ENCODE results near the gene GRAMD1B. TPM values are rescaled to one million over a fixed set of nuclear protein-coding genes. Genes with fewer than 3 reads are reported as not detected.

The GRAMD1B gene
- total RNA-seq, 1 experiment from 2014 or later, result 12.7 TPM

- Histone ChIP-seq H4K20me1 (ENCODE audit: insufficient read depth) (no peaks in the 10 kb centered on the region), H3K36me3 (ENCODE audit: control insufficient read depth in 1 of 2, insufficient read depth in 2 of 2, low read length in 2 of 2) (no peaks in the 10 kb centered on the region), H3K79me2 (ENCODE audit: insufficient read depth, low read length) (no peaks in the 10 kb centered on the region), H3K4me2 (ENCODE audit: low read length) (no peak overlapping the region), H3K4me1 (ENCODE audit: control insufficient read depth in 1 of 2, insufficient read depth in 2 of 2, low read length in 2 of 2) (no peaks in the 10 kb centered on the region), H3K27me3 (ENCODE audit: insufficient read depth, low read length) (0 out of 2 replicates have a peak, but pooled peaks cover 4% of the 10 kb centered on the region), H3K9me3 (ENCODE audit: control insufficient read depth in 1 of 2, insufficient read depth in 1 of 2, low read depth in 1 of 2, low read length in 2 of 2) (no peaks in the 10 kb centered on the region), H3K27ac (ENCODE audit: low read depth, low read length) (no peak overlapping the region), H2AFZ (ENCODE audit: low read depth, low read length, poor library complexity, severe bottlenecking) (no peak overlapping the region), H3K4me3 (replicated peaks in 1 of 2; ENCODE audit: low read depth in 1 of 2, low read length in 2 of 2) (no peak overlapping the region), H3K9me2 (ENCODE audit: insufficient read depth) (no peaks in the 10 kb centered on the region), H3K9ac (ENCODE audit: low read length) (no peak overlapping the region)
- ChIA-PET POLR2A (no interaction called here), CTCF (no interaction called here), RAD21 (ENCODE audit: low non-redundant PET in 1 of 2, low total read pairs in 2 of 2, uncharacterized antibody in 2 of 2, unreplicated experiment in 2 of 2) (no interaction called here)
- BruUV-seq (replicated peaks), result no TSS peak
- DNase-seq (ENCODE audit: low read depth, low spot score), result no peak
- no peak for ATAC-seq
- TF ChIP-seq FOSL1 (IDR thresholded peaks at IDR 0.05; ENCODE audit: low read depth), result no peak
- TF ChIP-seq ELF1 (IDR thresholded peaks at IDR 0.05; ENCODE audit: borderline replicate concordance, low read depth), result no peak
- no peak for TF ChIP-seq ZBTB33 (IDR thresholded peaks at IDR 0.05; ENCODE audit: extremely low read depth, insufficient replicate concordance, low read length)
- TF ChIP-seq SP1 (IDR thresholded peaks at IDR 0.05; ENCODE audit: low read depth), result no peak
- TF ChIP-seq SIN3A (IDR thresholded peaks at IDR 0.05; ENCODE audit: low read depth), result no peak
- no peak for TF ChIP-seq POLR2AphosphoS5 (IDR thresholded peaks at IDR 0.05; ENCODE audit: low read depth, low read length)
- TF ChIP-seq CTCF (IDR thresholded peaks at IDR 0.05 in 2 of 3, conservative IDR thresholded peaks at IDR 0.05 in 1 of 3; ENCODE audit: borderline replicate concordance in 1 of 3, insufficient read depth in 1 of 3, low read depth in 2 of 3, low read length in 2 of 3), result no peak
- TF ChIP-seq, protein P1, sequence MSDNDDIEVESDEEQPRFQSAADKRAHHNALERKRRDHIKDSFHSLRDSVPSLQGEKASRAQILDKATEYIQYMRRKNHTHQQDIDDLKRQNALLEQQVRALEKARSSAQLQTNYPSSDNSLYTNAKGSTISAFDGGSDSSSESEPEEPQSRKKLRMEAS (IDR thresholded peaks at IDR 0.05), result no peak
- TF ChIP-seq EZH2phosphoT487 (IDR thresholded peaks at IDR 0.05; ENCODE audit: borderline replicate concordance), result no peak
- no peak for TF ChIP-seq TCF7L2 (IDR thresholded peaks at IDR 0.05; ENCODE audit: borderline replicate concordance, extremely low read depth, insufficient read depth, insufficient read length)
- intact Hi-C loops (cut with micrococcal nuclease), result no loop called here
Observed at GRCh38 chr11:123413636-123414035, 16.4 kb upstream of the GRAMD1B start.
